Measurements from ENCODE around the gene TRIM6.

DNA sequence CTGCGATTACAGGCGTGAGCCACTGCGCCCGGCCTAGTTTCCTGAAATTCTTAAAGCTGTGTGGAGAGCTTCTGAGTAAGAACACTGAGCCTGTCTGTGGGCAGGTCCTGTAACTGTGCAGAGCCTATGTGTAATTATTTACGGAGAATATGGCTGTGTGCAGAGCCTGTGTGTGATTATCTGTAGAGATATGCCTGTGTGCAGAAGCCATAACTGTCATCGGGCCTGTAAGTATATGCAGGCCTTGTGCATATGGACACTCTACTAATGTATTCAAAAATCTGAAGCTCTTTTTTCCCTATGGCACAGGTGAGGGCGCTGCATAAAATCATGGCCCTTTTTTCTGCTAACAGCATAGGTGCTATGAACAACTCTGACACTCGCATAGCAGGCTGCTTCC is 15.9 kb upstream of the TRIM6 start, which contains the start of gene OR52B6:
- TF ChIP-seq CTCF (IDR thresholded peaks at IDR 0.05 in 4 of 5, conservative IDR thresholded peaks at IDR 0.05 in 1 of 5) (no peak), POLR2A (IDR thresholded peaks at IDR 0.05) (no peak)

Data from gastrocnemius medialis (tissue), 4 donors.